ENCODE data around the gene FSHB.

DNA sequence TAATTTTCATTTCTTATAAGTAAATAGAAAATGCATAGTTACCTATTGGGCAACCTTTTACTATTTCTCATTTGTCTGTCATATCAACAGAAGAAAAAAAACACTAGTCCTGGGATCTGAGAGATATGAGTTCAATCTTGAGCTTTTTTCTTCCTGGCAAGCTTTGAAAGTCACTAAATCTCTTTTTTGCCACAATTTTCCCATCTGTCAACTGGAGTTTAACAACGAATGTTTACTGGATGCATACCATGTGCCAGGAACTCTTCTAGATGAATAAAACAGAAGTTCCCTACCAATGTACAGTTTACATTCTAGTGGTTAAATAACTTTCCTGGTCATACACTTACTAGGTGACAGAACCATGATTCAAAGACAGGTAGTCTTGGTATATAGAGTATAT is 31.0 kb downstream of the FSHB start:
- TF ChIP-seq CTCF (IDR thresholded peaks at IDR 0.05): no peak
- no peak for TF ChIP-seq POLR2A (IDR thresholded peaks at IDR 0.05)
